Muscle of arm (tissue), 12 donors: ENCODE data around the gene M6PR. TPM values are rescaled to one million over a fixed set of nuclear protein-coding genes. Genes with fewer than 3 reads are reported as not detected.
"Not testable (repeated sequence)": the region's sequence is repeated elsewhere in the genome, so short reads cannot be mapped to it uniquely, and the experiment has no call there.

Source experiments
- DNase-seq: peaks from one replicate; pipeline ENCODE4 v3.0.0-alpha.2; 2013
- polyA plus RNA-seq, 12 donors: library from polyadenylated mRNA; unstranded; fragments of 120-200 nt; gene quantifications; one replicate each; pipeline ENCODE4 v1.2.1, GENCODE V29; 2013; ENCODE audit not compliant: insufficient read length in 12 of 12

Gene M6PR
- polyA plus RNA-seq, 12 donors, result 95.5 to 137 (median 115) TPM; not detected in 1

GRCh38 chr12:8914716-8915526, 34.5 kb downstream of the M6PR start:
- DNase-seq, result peak; percentile 65

GRCh38 chr12:8914033-8914715, 35.3 kb downstream of the M6PR start, which contains the start of gene PHC1:
Gene PHC1 (plus strand): TSS chr12:8914509. CDS start chr12:8917678, 3,169 bp downstream.
- DNase-seq, result peak; percentile 88

- no peak for DNase-seq
These were observed 35.8 kb downstream of the M6PR start for GRCh38 chr12:8913702-8914032.

- DNase-seq, result no peak
These were observed 36.5 kb downstream of the M6PR start for GRCh38 chr12:8912914-8913313.

- DNase-seq, result no peak
These were observed 37.7 kb downstream of the M6PR start for GRCh38 chr12:8911606-8912268.

- DNase-seq, result no peak
These were observed 39.7 kb downstream of the M6PR start for GRCh38 chr12:8909752-8910151.

- DNase-seq, result no peak
These were observed 41.9 kb downstream of the M6PR start for GRCh38 chr12:8907513-8907912.

GRCh38 chr12:8906266-8907180, 42.9 kb downstream of the M6PR start:
- no peak for DNase-seq

GRCh38 chr12:8905546-8905945, 43.9 kb downstream of the M6PR start:
- DNase-seq, result no peak

GRCh38 chr12:8904665-8905064, 44.8 kb downstream of the M6PR start:
- no peak for DNase-seq

- no peak for DNase-seq
These were observed 45.8 kb downstream of the M6PR start for GRCh38 chr12:8903646-8904045.

- DNase-seq, result not testable (repeated sequence)
These were observed 46.7 kb downstream of the M6PR start for GRCh38 chr12:8902703-8903102.

GRCh38 chr12:8899830-8900229, 49.6 kb downstream of the M6PR start:
- no peak for DNase-seq

- no peak for DNase-seq
These were observed 52.4 kb downstream of the M6PR start for GRCh38 chr12:8897081-8897480.

GRCh38 chr12:8894986-8895385, 54.5 kb downstream of the M6PR start:
- no peak for DNase-seq

GRCh38 chr12:8894378-8894777, 55.1 kb downstream of the M6PR start:
- no peak for DNase-seq

GRCh38 chr12:8891976-8892375, 57.5 kb downstream of the M6PR start:
- DNase-seq, result no peak
